Small intestine (tissue), 7 donors: Measurements from ENCODE around the gene FHIT. TPM values are rescaled to one million over a fixed set of nuclear protein-coding genes. Genes with fewer than 3 reads are reported as not detected.

Experiments
- DNase-seq, 2 donors: peaks; one replicate each; pipeline versions ENCODE4 v3.0.0 to v3.0.0-alpha.2; 2013
- FAIRE-seq: peaks from 2 replicates; lab custom pipeline; 2012; peaks lifted over from hg19 to GRCh38; lab: Jason Lieb, UNC
- H3K27ac ChIP-seq, 3 donors: one replicate each; pipeline ENCODE4 v1.5.1; 2013; ENCODE audit warnings: low read length in 2 of 3, mild to moderate bottlenecking in 2 of 3, control low read depth in 1 of 3, inconsistent platforms in 1 of 3, low read depth in 1 of 3, moderate library complexity in 1 of 3
- H3K27me3 ChIP-seq, 3 donors: one replicate each; pipeline ENCODE4 v1.6.1; 2013; ENCODE audit warnings: low read length in 3 of 3, inconsistent platforms in 1 of 3; ENCODE audit not compliant: control insufficient read depth in 3 of 3, insufficient read depth in 3 of 3
- H3K36me3 ChIP-seq, 3 donors: one replicate each; pipeline ENCODE4 v1.6.1; 2013; ENCODE audit warnings: low read length in 3 of 3, inconsistent platforms in 1 of 3, low read depth in 1 of 3, mild to moderate bottlenecking in 1 of 3, moderate library complexity in 1 of 3; ENCODE audit not compliant: control insufficient read depth in 3 of 3, insufficient read depth in 2 of 3
- H3K4me1 ChIP-seq, 3 donors: one replicate each; pipeline ENCODE4 v1.6.1; 2013; ENCODE audit warnings: low read length in 2 of 3, inconsistent platforms in 1 of 3, low read depth in 1 of 3, mild to moderate bottlenecking in 1 of 3, moderate library complexity in 1 of 3; ENCODE audit not compliant: control insufficient read depth in 3 of 3, insufficient read depth in 2 of 3
- H3K4me3 ChIP-seq, 3 donors: one replicate each; pipeline ENCODE4 v1.5.1; 2013; ENCODE audit warnings: low read length in 3 of 3, control low read depth in 1 of 3, inconsistent platforms in 1 of 3, low read depth in 1 of 3, mild to moderate bottlenecking in 1 of 3, moderate library complexity in 1 of 3
- H3K9me3 ChIP-seq, 2 donors: one replicate each; pipeline ENCODE4 v1.6.1; 2013; ENCODE audit warnings: low read depth in 1 of 2, low read length in 1 of 2; ENCODE audit not compliant: control insufficient read depth in 2 of 2, insufficient read depth in 1 of 2
- WGBS, 3 donors: extraction: QIAGEN DNeasy Blood & Tissue Kit; methylation state at CpG; one replicate each; pipeline ENCODE4 v1.1.7; 2013; 5-methylcytosine and 5-hydroxymethylcytosine counted together
- polyA plus RNA-seq, 4 donors: library from polyadenylated mRNA; stranded (reverse) in 3 of 4; unstranded in 1 of 4; fragments of 200-250 nt in 3 of 4; fragments of 120-200 nt in 1 of 4; gene quantifications; one replicate each; pipeline versions ENCODE4 v1.2.1 to v1.2.3, GENCODE V29; 2013
- donor health status: healthy with polysubstance abuse.
- donor health status: control.
- donor health status: control.
- donor health status: Bipolar disorder and iron deficiency.
- donor health status: healthy.

FHIT gene
- polyA plus RNA-seq, 4 donors = 4.4 to 30.4 (median 7.0) TPM

- Histone ChIP-seq H3K9me3 (peaks cover 0 to 9% of the 10 kb centered on the region in 2 donors), H3K4me3 (no peak overlapping the region), H3K27me3 (no peaks in the 10 kb centered on the region), H3K4me1 (peaks cover 0 to 6% (median 3%) of the 10 kb centered on the region in 3 donors), H3K27ac (no peak overlapping the region), H3K36me3 (no peaks in the 10 kb centered on the region)
- no peak for FAIRE-seq
- 92 to 94% (median 94%) methylated on average over 6 of the region's 6 CpGs for WGBS, 3 donors
- no peak for DNase-seq
These were observed 1155.3 kb downstream of the FHIT start for GRCh38 chr3:60095930-60096329.

DNA sequence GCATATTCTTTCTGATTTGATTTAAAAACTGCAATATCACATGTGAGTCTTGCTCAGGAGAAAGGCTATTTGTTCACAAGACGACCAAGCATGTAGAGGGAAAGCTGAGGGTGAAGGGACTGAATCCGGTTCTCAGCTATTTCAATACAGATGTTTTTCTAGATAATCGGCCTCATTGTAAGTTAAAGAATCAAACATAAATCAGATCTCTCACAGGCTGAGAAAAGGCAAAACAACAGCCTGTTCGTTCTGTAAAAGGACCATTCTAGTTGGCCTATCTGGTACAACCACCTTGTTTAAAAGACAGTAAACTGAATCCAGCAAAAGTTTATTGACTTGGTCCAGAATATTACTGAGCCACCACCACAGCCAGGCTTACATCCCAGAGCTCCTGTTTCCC, 1155.7 kb downstream of the FHIT start:
- WGBS, 3 donors = 47 to 65% (median 57%) methylated on average over 4 of the region's 4 CpGs
- H3K36me3 ChIP-seq = no peaks in the 10 kb centered on the region
- H3K27ac ChIP-seq = no peak overlapping the region
- FAIRE-seq = no peak
- no peaks in the 10 kb centered on the region for H3K27me3 ChIP-seq
- H3K4me1 ChIP-seq = peaks cover 0 to 3% (median 2%) of the 10 kb centered on the region in 3 donors
- H3K4me3 ChIP-seq = no peak overlapping the region
- peaks cover 0 to 9% of the 10 kb centered on the region in 2 donors for H3K9me3 ChIP-seq
- DNase-seq = no peak

GRCh38 chr3:60094392-60094947, 1156.8 kb downstream of the FHIT start:
- Histone ChIP-seq H3K4me3 (no peak overlapping the region), H3K36me3 (no peaks in the 10 kb centered on the region), H3K9me3 (peaks cover 0 to 9% of the 10 kb centered on the region in 2 donors), H3K27me3 (no peaks in the 10 kb centered on the region), H3K27ac (no peak overlapping the region), H3K4me1 (peaks cover 0 to 2% (median 0%) of the 10 kb centered on the region in 3 donors)
- peak in 1 of 2 donors; percentile 13 for DNase-seq
- FAIRE-seq = no peak
- 36 to 67% (median 54%) methylated on average over 3 of the region's 3 CpGs for WGBS, 3 donors

DNA sequence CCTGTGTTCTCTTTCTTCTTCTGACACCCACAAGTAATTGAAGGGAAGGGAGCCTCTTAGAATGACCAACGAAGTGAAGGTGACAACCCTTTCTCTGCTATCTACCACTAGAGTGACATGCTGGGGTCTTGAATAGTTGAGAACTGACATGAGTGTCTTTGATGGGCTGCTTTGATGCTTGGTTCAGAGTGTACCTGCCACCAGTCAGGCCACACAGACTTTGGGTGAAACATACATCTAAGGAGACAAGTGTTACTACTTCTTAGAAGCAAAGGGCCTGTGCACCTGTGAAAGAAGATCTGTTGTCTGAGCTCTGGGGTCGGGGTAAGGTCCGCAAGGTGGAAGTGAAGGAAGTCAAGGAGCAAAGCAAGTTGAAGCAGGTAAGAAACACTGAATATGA, 1160.7 kb downstream of the FHIT start:
- H3K4me3 ChIP-seq = no peak overlapping the region
- FAIRE-seq = no peak
- H3K27me3 ChIP-seq = no peaks in the 10 kb centered on the region
- WGBS, 3 donors = 74 to 89% (median 87%) methylated on average over 3 of the region's 3 CpGs
- H3K27ac ChIP-seq = no peak overlapping the region
- H3K4me1 ChIP-seq = peaks cover 0 to 3% (median 0%) of the 10 kb centered on the region in 3 donors
- no peak for DNase-seq
- H3K9me3 ChIP-seq = peaks cover 0 to 16% of the 10 kb centered on the region in 2 donors
- H3K36me3 ChIP-seq = no peaks in the 10 kb centered on the region

DNA sequence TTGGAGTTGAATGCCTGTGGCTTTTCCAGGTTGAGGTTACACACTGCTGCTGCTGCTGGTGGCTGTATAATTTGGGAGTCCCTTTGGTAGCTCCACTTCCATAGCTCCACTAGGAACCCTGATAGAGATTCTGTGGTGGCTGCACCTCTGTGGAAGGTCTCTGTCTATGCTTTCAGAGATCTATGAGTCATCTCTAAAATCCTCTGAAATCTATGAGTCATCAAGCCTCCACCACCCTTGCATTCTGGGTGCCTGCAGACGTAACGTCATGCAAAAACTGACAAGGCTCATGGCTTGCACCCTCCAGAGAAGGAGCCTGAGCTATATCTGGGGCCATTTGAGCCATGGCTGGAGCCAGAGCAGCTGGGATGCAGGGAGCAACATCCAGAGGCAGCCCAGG, 1164.4 kb downstream of the FHIT start:
- 63 to 82% (median 66%) methylated on average over 2 of the region's 2 CpGs for WGBS, 3 donors
- Histone ChIP-seq H3K4me3 (no peak overlapping the region), H3K36me3 (no peaks in the 10 kb centered on the region), H3K4me1 (peaks cover 0 to 2% (median 0%) of the 10 kb centered on the region in 3 donors), H3K27ac (no peak overlapping the region), H3K27me3 (no peaks in the 10 kb centered on the region), H3K9me3 (peaks cover 0 to 7% of the 10 kb centered on the region in 2 donors)
- no peak for FAIRE-seq
- DNase-seq = no peak

GRCh38 chr3:60085649-60086048, 1165.6 kb downstream of the FHIT start:
- Histone ChIP-seq H3K27me3 (no peaks in the 10 kb centered on the region), H3K27ac (no peak overlapping the region), H3K36me3 (no peaks in the 10 kb centered on the region), H3K9me3 (peaks cover 0 to 7% of the 10 kb centered on the region in 2 donors), H3K4me1 (peaks cover 0 to 4% (median 2%) of the 10 kb centered on the region in 3 donors), H3K4me3 (no peak overlapping the region)
- FAIRE-seq (no peak), DNase-seq (no peak)

- Histone ChIP-seq H3K9me3 (peaks cover 0 to 11% of the 10 kb centered on the region in 2 donors), H3K4me3 (no peak overlapping the region), H3K4me1 (peaks cover 0 to 4% (median under 1%) of the 10 kb centered on the region in 3 donors), H3K36me3 (no peaks in the 10 kb centered on the region), H3K27ac (no peak overlapping the region), H3K27me3 (no peaks in the 10 kb centered on the region)
- DNase-seq = peak in 1 of 2 donors; percentile 60
- FAIRE-seq = no peak
- WGBS, 3 donors = 9 to 36% (median 20%) methylated on average over 5 of the region's 5 CpGs
These were observed 1169.7 kb downstream of the FHIT start for GRCh38 chr3:60081381-60082095.

DNA sequence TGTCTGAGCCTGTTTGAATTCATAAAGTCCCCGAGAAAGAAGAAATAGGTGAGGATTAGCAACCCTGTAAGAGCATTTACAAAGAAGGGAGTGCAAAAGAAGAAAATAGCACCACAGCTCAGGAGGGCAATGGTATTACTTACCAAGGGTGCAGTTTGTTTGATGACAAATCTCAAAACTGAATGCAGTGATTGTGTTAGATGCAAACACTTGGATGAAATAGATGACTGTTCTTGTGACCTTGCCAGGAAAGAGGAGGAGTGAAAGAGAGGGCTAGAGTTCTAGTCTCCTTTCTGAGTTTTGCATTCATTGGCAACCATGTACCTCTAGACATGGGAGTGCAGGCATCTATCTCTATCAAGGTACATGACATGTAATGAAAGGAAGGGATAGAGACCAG, 1170.6 kb downstream of the FHIT start:
- DNase-seq = no peak
- H3K9me3 ChIP-seq = peaks cover 0 to 5% of the 10 kb centered on the region in 2 donors
- H3K4me3 ChIP-seq = no peak overlapping the region
- H3K27ac ChIP-seq = no peak overlapping the region
- FAIRE-seq = no peak
- WGBS, 3 donors = 68 to 83% (median 75%) methylated on average over 1 of the region's 1 CpG
- H3K4me1 ChIP-seq = peaks cover 0 to 4% (median 0%) of the 10 kb centered on the region in 3 donors
- H3K36me3 ChIP-seq = no peaks in the 10 kb centered on the region
- H3K27me3 ChIP-seq = no peaks in the 10 kb centered on the region
